Body of pancreas (tissue), 4 donors: ENCODE measurements around the gene ZNF470.

Experiments used
- CTCF ChIP-seq, 7 experiments: fragments of 450-650 bp in 4 of 7; fragments of 200-600 bp in 3 of 7; sonication (generic) in 3 of 7; IDR thresholded peaks; one replicate each; pipeline ENCODE4 v1.5.1; 2016 to 2019; ENCODE audit warnings: antibody characterized with exemption in 7 of 7
- POLR2A ChIP-seq, 3 donors: fragments of 450-650 bp; IDR thresholded peaks; one replicate each; pipeline ENCODE4 v1.6.1; 2016; ENCODE audit warnings: antibody characterized with exemption in 3 of 3, mild to moderate bottlenecking in 2 of 3

GRCh38 chr19:56633021-56633420 lies 65.8 kb downstream of the ZNF470 start:
- no peak for TF ChIP-seq CTCF (IDR thresholded peaks at IDR 0.05)
- no peak for TF ChIP-seq POLR2A (IDR thresholded peaks at IDR 0.05)
